MM.1S (cell line): ENCODE data around the gene CYP17A1.

Experiments
- DNase-seq: peaks from one replicate; pipeline ENCODE4 v3.0.0-alpha.2; 2015
- H2AFZ ChIP-seq: fragments of 300-600 bp; sonication (generic); 2 replicates; pipeline ENCODE4 v1.6.0; 2016; ENCODE audit warnings: antibody characterized with exemption, low read length
- H3F3A ChIP-seq: fragments of 300-600 bp; sonication (generic); 2 replicates; pipeline ENCODE4 v1.6.1; 2016; ENCODE audit warnings: mild to moderate bottlenecking, antibody characterized with exemption, low read length, moderate library complexity, mixed read lengths; ENCODE audit not compliant: insufficient read depth
- H3K27ac ChIP-seq: fragments of 300-600 bp; sonication (generic); 2 replicates; pipeline ENCODE4 v1.5.1; 2016; ENCODE audit warnings: mild to moderate bottlenecking, low read length
- H3K27me3 ChIP-seq: fragments of 300-600 bp; sonication (generic); replicated peaks from 2 replicates; pipeline ENCODE4 v1.6.0; 2016; ENCODE audit warnings: low read length; ENCODE audit not compliant: insufficient read depth
- H3K36me3 ChIP-seq: fragments of 300-600 bp; sonication (generic); replicated peaks from 2 replicates; pipeline ENCODE4 v1.6.1; 2016; ENCODE audit warnings: mild to moderate bottlenecking, low read length, mixed read lengths; ENCODE audit not compliant: insufficient read depth
- H3K4me1 ChIP-seq: fragments of 300-600 bp; sonication (generic); 2 replicates; pipeline ENCODE4 v1.6.1; 2016; ENCODE audit warnings: low read length, mixed read lengths
- H3K4me2 ChIP-seq: fragments of 300-600 bp; sonication (generic); 2 replicates; pipeline ENCODE4 v1.6.0; 2016; ENCODE audit warnings: low read depth, low read length
- H3K4me3 ChIP-seq: fragments of 300-600 bp; sonication (generic); 2 replicates; pipeline ENCODE4 v1.5.1; 2016; ENCODE audit warnings: low read length, mixed read lengths
- H3K79me2 ChIP-seq: fragments of 300-600 bp; sonication (generic); 2 replicates; pipeline ENCODE4 v1.6.1; 2016; ENCODE audit warnings: mixed run types, low read length, mixed read lengths
- H3K9ac ChIP-seq: fragments of 300-600 bp; sonication (generic); 2 replicates; pipeline ENCODE4 v1.6.1; 2016; ENCODE audit warnings: low read length, mixed read lengths
- H3K9me2 ChIP-seq: fragments of 300-600 bp; sonication (generic); replicated peaks from 2 replicates; pipeline ENCODE4 v1.6.1; 2016; ENCODE audit warnings: mild to moderate bottlenecking, low read length, mixed read lengths; ENCODE audit not compliant: insufficient read depth
- H3K9me3 ChIP-seq: fragments of 300-600 bp; sonication (generic); replicated peaks from 2 replicates; pipeline ENCODE4 v1.6.1; 2016; ENCODE audit warnings: mild to moderate bottlenecking, low read length, mixed read lengths; ENCODE audit not compliant: insufficient read depth
- H4K20me1 ChIP-seq: fragments of 300-600 bp; sonication (generic); 2 replicates; pipeline ENCODE4 v1.6.1; 2016; ENCODE audit warnings: mild to moderate bottlenecking, low read length, moderate library complexity, mixed read lengths; ENCODE audit not compliant: insufficient read depth
- EZH2 ChIP-seq: fragments of 300-600 bp; sonication (generic); optimal IDR thresholded peaks from 2 replicates; pipeline ENCODE3; 2017; ENCODE audit warnings: low read depth, mild to moderate bottlenecking, antibody characterized with exemption, low read length, mixed read lengths
- EZH2phosphoT487 ChIP-seq: fragments of 300-600 bp; sonication (generic); IDR thresholded peaks from 2 replicates; pipeline ENCODE4 v1.6.1; 2018; ENCODE audit warnings: antibody characterized with exemption, low read length
- TF ChIP-seq, protein P1 (sequence below): fragments of 300-600 bp; sonication (generic); IDR thresholded peaks from 2 replicates; pipeline ENCODE4 v1.5.1; 2016; ENCODE audit warnings: antibody characterized with exemption, low read length, mixed read lengths

CYP17A1 gene

GRCh38 chr10:102811346-102811745 is 25.9 kb downstream of the CYP17A1 start:
- no peak for DNase-seq
- H4K20me1 ChIP-seq: no peaks in the 10 kb centered on the region
- no peaks in the 10 kb centered on the region for H3K4me1 ChIP-seq
- H3K9me2 ChIP-seq: no peaks in the 10 kb centered on the region
- H3K36me3 ChIP-seq: no peaks in the 10 kb centered on the region
- no peaks in the 10 kb centered on the region for H3K27me3 ChIP-seq
- no peak overlapping the region for H3K9ac ChIP-seq
- H3K4me2 ChIP-seq: no peak overlapping the region
- peaks cover 20% of the 10 kb centered on the region for H3K79me2 ChIP-seq
- no peaks in the 10 kb centered on the region for H3K9me3 ChIP-seq
- H3K27ac ChIP-seq: no peak overlapping the region
- H3K4me3 ChIP-seq: no peak overlapping the region
- no peak for TF ChIP-seq EZH2
- no peaks in the 10 kb centered on the region for H3F3A ChIP-seq
- H2AFZ ChIP-seq: no peak overlapping the region

- Histone ChIP-seq H4K20me1 (no peaks in the 10 kb centered on the region), H3K4me2 (no peak overlapping the region), H3K27ac (no peak overlapping the region), H3K4me1 (no peaks in the 10 kb centered on the region), H3K79me2 (peaks cover 43% of the 10 kb centered on the region), H3K36me3 (no peaks in the 10 kb centered on the region), H3K9ac (no peak overlapping the region), H3K4me3 (no peak overlapping the region), H3F3A (no peaks in the 10 kb centered on the region), H3K27me3 (no peaks in the 10 kb centered on the region), H2AFZ (no peak overlapping the region), H3K9me2 (no peaks in the 10 kb centered on the region), H3K9me3 (no peaks in the 10 kb centered on the region)
- no peak for DNase-seq
- TF ChIP-seq, protein P1, sequence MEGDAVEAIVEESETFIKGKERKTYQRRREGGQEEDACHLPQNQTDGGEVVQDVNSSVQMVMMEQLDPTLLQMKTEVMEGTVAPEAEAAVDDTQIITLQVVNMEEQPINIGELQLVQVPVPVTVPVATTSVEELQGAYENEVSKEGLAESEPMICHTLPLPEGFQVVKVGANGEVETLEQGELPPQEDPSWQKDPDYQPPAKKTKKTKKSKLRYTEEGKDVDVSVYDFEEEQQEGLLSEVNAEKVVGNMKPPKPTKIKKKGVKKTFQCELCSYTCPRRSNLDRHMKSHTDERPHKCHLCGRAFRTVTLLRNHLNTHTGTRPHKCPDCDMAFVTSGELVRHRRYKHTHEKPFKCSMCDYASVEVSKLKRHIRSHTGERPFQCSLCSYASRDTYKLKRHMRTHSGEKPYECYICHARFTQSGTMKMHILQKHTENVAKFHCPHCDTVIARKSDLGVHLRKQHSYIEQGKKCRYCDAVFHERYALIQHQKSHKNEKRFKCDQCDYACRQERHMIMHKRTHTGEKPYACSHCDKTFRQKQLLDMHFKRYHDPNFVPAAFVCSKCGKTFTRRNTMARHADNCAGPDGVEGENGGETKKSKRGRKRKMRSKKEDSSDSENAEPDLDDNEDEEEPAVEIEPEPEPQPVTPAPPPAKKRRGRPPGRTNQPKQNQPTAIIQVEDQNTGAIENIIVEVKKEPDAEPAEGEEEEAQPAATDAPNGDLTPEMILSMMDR: no peak
- TF ChIP-seq EZH2phosphoT487 (no peak), EZH2 (no peak)
Observed at GRCh38 chr10:102808380-102808779, 28.8 kb downstream of the CYP17A1 start.

DNA sequence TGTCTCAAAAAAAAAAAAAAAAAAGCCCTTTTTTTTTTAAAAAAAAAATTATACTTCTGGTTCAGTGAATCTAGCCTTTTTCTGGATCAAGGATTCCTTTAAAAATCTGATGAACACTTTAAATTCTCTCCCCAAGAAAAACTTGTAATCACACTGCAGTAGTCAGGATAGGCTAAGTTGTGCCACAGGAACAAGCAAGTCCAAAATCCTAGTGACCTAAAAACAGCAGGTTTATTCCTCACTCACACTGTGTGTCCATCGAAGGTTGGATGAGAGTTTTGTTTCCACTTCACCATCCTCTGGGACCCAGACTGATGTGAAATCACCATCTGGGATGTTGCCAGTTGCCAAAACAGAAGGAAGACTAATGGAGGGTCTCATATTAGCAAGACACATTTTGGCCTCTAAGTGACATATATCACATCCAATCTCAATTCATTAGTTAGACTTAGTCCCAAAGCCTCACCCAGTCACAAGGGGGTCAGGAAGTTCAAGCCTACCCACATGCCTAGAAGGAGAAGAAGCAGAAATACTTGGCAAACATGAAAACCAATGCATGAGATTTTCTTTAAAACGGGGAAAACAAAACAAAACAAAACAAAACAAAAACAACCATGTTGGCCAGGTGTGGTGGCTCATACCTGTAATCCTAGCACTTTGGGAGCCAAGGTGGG is 32.7 kb downstream of the CYP17A1 start:
- no peak overlapping the region for H3K27ac ChIP-seq
- no peaks in the 10 kb centered on the region for H3K9me2 ChIP-seq
- no peak overlapping the region for H3K9ac ChIP-seq
- no peaks in the 10 kb centered on the region for H3F3A ChIP-seq
- no peaks in the 10 kb centered on the region for H3K27me3 ChIP-seq
- no peak overlapping the region for H3K4me3 ChIP-seq
- no peak overlapping the region for H3K4me2 ChIP-seq
- DNase-seq: no peak
- H4K20me1 ChIP-seq: no peaks in the 10 kb centered on the region
- H3K4me1 ChIP-seq: peaks cover 17% of the 10 kb centered on the region
- no peak for TF ChIP-seq EZH2
- H2AFZ ChIP-seq: no peak overlapping the region
- H3K9me3 ChIP-seq: no peaks in the 10 kb centered on the region
- peaks cover 78% of the 10 kb centered on the region for H3K79me2 ChIP-seq
- no peaks in the 10 kb centered on the region for H3K36me3 ChIP-seq

- DNase-seq: no peak
- TF ChIP-seq EZH2 (no peak), EZH2phosphoT487 (no peak)
- TF ChIP-seq, protein P1: no peak
- Histone ChIP-seq H3K9me3 (no peaks in the 10 kb centered on the region), H3K27me3 (no peaks in the 10 kb centered on the region), H3K4me3 (no peak overlapping the region), H3K4me2 (no peak overlapping the region), H4K20me1 (no peaks in the 10 kb centered on the region), H3K9ac (no peak overlapping the region), H3K4me1 (peaks cover 18% of the 10 kb centered on the region), H2AFZ (no peak overlapping the region), H3K27ac (no peak overlapping the region), H3K79me2 (peaks cover 85% of the 10 kb centered on the region), H3K9me2 (no peaks in the 10 kb centered on the region), H3F3A (no peaks in the 10 kb centered on the region), H3K36me3 (no peaks in the 10 kb centered on the region)
Observed at GRCh38 chr10:102802920-102803534, 34.2 kb downstream of the CYP17A1 start.
